ENCODE measurements around the gene FARS2.

FARS2 gene

DNA sequence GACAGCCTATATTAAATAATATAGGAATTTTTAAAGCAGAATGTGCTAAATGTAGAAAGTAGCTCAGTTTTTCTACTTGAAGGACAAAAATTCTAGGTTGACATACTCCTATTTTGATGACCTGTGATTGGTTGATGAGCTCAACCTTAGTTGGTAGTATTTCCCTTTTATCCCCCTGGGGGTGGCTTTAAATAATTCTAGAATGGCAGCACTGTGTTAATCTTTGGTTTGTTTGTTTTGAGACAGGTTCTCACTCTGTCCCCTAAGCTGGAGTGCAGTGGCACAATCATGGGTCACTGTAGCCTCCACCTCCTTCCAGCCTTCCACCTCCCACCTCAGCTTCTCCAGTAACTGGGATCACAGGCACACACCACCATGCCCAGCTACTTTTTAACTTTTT lies 29.2 kb downstream of the FARS2 start:
- no peak for DNase-seq (ENCODE audit: extremely low spot score)
- POLR2A ChIA-PET = no interaction called here
- CTCF ChIA-PET = no interaction called here
- TF ChIP-seq NFRKB (IDR thresholded peaks at IDR 0.05) = no peak
- no peak for TF ChIP-seq ARNT (IDR thresholded peaks at IDR 0.05)
- TF ChIP-seq SP1 (IDR thresholded peaks at IDR 0.05) = no peak
- TF ChIP-seq L3MBTL2 (conservative IDR thresholded peaks at IDR 0.05) = no peak
- TF ChIP-seq FOXM1 (IDR thresholded peaks at IDR 0.05; ENCODE audit: borderline replicate concordance) = no peak
- TF ChIP-seq TARDBP (IDR thresholded peaks at IDR 0.05) = no peak
- no peak for TF ChIP-seq BHLHE40 (IDR thresholded peaks at IDR 0.05; ENCODE audit: borderline replicate concordance)
- TF ChIP-seq SUZ12 (IDR thresholded peaks at IDR 0.05) = no peak

GRCh38 chr6:5292154-5292553 lies 30.8 kb downstream of the FARS2 start:
- DNase-seq (ENCODE audit: extremely low spot score) = no peak
- CTCF ChIA-PET = no interaction called here
- POLR2A ChIA-PET = no interaction called here
- TF ChIP-seq PKNOX1 (IDR thresholded peaks at IDR 0.05) = no peak
- TF ChIP-seq ARNT (IDR thresholded peaks at IDR 0.05) = no peak
- TF ChIP-seq BHLHE40 (IDR thresholded peaks at IDR 0.05; ENCODE audit: borderline replicate concordance) = no peak
- no peak for TF ChIP-seq TARDBP (IDR thresholded peaks at IDR 0.05)
- no peak for TF ChIP-seq L3MBTL2 (conservative IDR thresholded peaks at IDR 0.05)
- TF ChIP-seq SP1 (IDR thresholded peaks at IDR 0.05) = no peak
- TF ChIP-seq FOXK2 (IDR thresholded peaks at IDR 0.05) = no peak

GRCh38 chr6:5293692-5294091 lies 32.4 kb downstream of the FARS2 start:
- POLR2A ChIA-PET = no interaction called here
- TF ChIP-seq TARDBP (IDR thresholded peaks at IDR 0.05) = no peak
- no peak for TF ChIP-seq SUZ12 (IDR thresholded peaks at IDR 0.05)
- no peak for TF ChIP-seq LEF1 (IDR thresholded peaks at IDR 0.05; ENCODE audit: borderline replicate concordance)
- TF ChIP-seq PKNOX1 (IDR thresholded peaks at IDR 0.05) = no peak
- DNase-seq (ENCODE audit: extremely low spot score) = no peak
- CTCF ChIA-PET = interaction anchor here (0.7 kb wide), 1 partner anchor 84 kb away, joined by 3 read pairs; no protein-coding TSS in a partner anchor

GRCh38 chr6:5294392-5295211 lies 33.3 kb downstream of the FARS2 start:
- TF ChIP-seq NFRKB (IDR thresholded peaks at IDR 0.05) (no peak), PKNOX1 (IDR thresholded peaks at IDR 0.05) (no peak), HDGF (IDR thresholded peaks at IDR 0.05; ENCODE audit: borderline replicate concordance) (no peak), ARNT (IDR thresholded peaks at IDR 0.05) (no peak), LEF1 (IDR thresholded peaks at IDR 0.05; ENCODE audit: borderline replicate concordance) (no peak), FOXM1 (IDR thresholded peaks at IDR 0.05; ENCODE audit: borderline replicate concordance) (no peak), SP1 (IDR thresholded peaks at IDR 0.05) (no peak), FOXK2 (IDR thresholded peaks at IDR 0.05) (no peak), SUZ12 (IDR thresholded peaks at IDR 0.05) (no peak), BHLHE40 (IDR thresholded peaks at IDR 0.05; ENCODE audit: borderline replicate concordance) (no peak), ZNF384 (IDR thresholded peaks at IDR 0.05) (no peak), L3MBTL2 (conservative IDR thresholded peaks at IDR 0.05) (no peak)
- POLR2A ChIA-PET = no interaction called here
- CTCF ChIA-PET = interaction anchor here (1.1 kb wide), 1 partner anchor 8 kb away, joined by 3 read pairs; no protein-coding TSS in a partner anchor
- no peak for DNase-seq (ENCODE audit: extremely low spot score)

- ChIA-PET CTCF (no interaction called here), POLR2A (no interaction called here)
Observed at GRCh38 chr6:5295623-5296022, 34.3 kb downstream of the FARS2 start.

More at GRCh38 chr6:5295623-5296022, 34.3 kb downstream of the FARS2 start:
- TF ChIP-seq NFRKB (IDR thresholded peaks at IDR 0.05) (no peak), FOXA1 (IDR thresholded peaks at IDR 0.05) (no peak), HDGF (IDR thresholded peaks at IDR 0.05; ENCODE audit: borderline replicate concordance) (no peak), SUZ12 (IDR thresholded peaks at IDR 0.05) (no peak), FOXM1 (IDR thresholded peaks at IDR 0.05; ENCODE audit: borderline replicate concordance) (no peak), ZNF384 (IDR thresholded peaks at IDR 0.05) (no peak), ELF4 (IDR thresholded peaks at IDR 0.05) (no peak), ARNT (IDR thresholded peaks at IDR 0.05) (no peak), LEF1 (IDR thresholded peaks at IDR 0.05; ENCODE audit: borderline replicate concordance) (no peak), BHLHE40 (IDR thresholded peaks at IDR 0.05; ENCODE audit: borderline replicate concordance) (no peak), PKNOX1 (IDR thresholded peaks at IDR 0.05) (no peak), SP1 (IDR thresholded peaks at IDR 0.05) (no peak), CTBP1 (IDR thresholded peaks at IDR 0.05; ENCODE audit: borderline replicate concordance) (no peak), FOXK2 (IDR thresholded peaks at IDR 0.05) (no peak), TARDBP (IDR thresholded peaks at IDR 0.05) (no peak), L3MBTL2 (conservative IDR thresholded peaks at IDR 0.05) (no peak)
- no peak for DNase-seq (ENCODE audit: extremely low spot score)
